HG03565 (cell line): ENCODE measurements around the gene SHANK1.
"Not testable (repeated sequence)": the region's sequence is repeated elsewhere in the genome, so short reads cannot be mapped to it uniquely, and the experiment has no call there.

ENCODE experiments used
- ATAC-seq: cut with Tn5 transposase; IDR thresholded peaks from one replicate; pipeline ENCODE4 v1.9.1; 2021; ENCODE audit warnings: mild to moderate bottlenecking, moderate library complexity; ENCODE audit not compliant: unreplicated experiment

Gene SHANK1

GRCh38 chr19:50719566-50719965 is at the start of gene SHANK1:
Gene SHANK1, minus strand, starts transcription at chr19:50719802. Its CDS starts 2,883 bp downstream, at chr19:50716919.
- ATAC-seq = no peak

GRCh38 chr19:50768277-50768676 is 48.7 kb upstream of the SHANK1 start:
- no peak for ATAC-seq

- not testable (repeated sequence) for ATAC-seq
Measured at GRCh38 chr19:50767263-50767662, 47.7 kb upstream of the SHANK1 start.

GRCh38 chr19:50766746-50767145 is 47.1 kb upstream of the SHANK1 start:
- not testable (repeated sequence) for ATAC-seq

GRCh38 chr19:50764409-50764808 is 44.8 kb upstream of the SHANK1 start:
- no peak for ATAC-seq

GRCh38 chr19:50763521-50763920 is 43.9 kb upstream of the SHANK1 start:
- not testable (repeated sequence) for ATAC-seq

GRCh38 chr19:50761501-50761900 is 41.9 kb upstream of the SHANK1 start:
- not testable (repeated sequence) for ATAC-seq

GRCh38 chr19:50759886-50760285 is 40.3 kb upstream of the SHANK1 start:
- no peak for ATAC-seq

- ATAC-seq = not testable (repeated sequence)
Measured at GRCh38 chr19:50759076-50759475, 39.5 kb upstream of the SHANK1 start.

- not testable (repeated sequence) for ATAC-seq
Measured at GRCh38 chr19:50757624-50758023, 38.0 kb upstream of the SHANK1 start.

- ATAC-seq = not testable (repeated sequence)
Measured at GRCh38 chr19:50756244-50756643, 36.6 kb upstream of the SHANK1 start.

GRCh38 chr19:50753879-50754278 is 34.3 kb upstream of the SHANK1 start:
- ATAC-seq = no peak

- ATAC-seq = no peak
Measured at GRCh38 chr19:50750010-50750409, 30.4 kb upstream of the SHANK1 start.

GRCh38 chr19:50749490-50749889 is 29.9 kb upstream of the SHANK1 start:
- ATAC-seq = no peak

- ATAC-seq = not testable (repeated sequence)
Measured at GRCh38 chr19:50747141-50747540, 27.5 kb upstream of the SHANK1 start.

GRCh38 chr19:50745221-50745620 is 25.6 kb upstream of the SHANK1 start:
- ATAC-seq = no peak

- ATAC-seq = no peak
Measured at GRCh38 chr19:50743537-50743936, 23.9 kb upstream of the SHANK1 start.

- no peak for ATAC-seq
Measured at GRCh38 chr19:50741179-50741933, 21.8 kb upstream of the SHANK1 start.

- no peak for ATAC-seq
Measured at GRCh38 chr19:50739914-50740426, 20.4 kb upstream of the SHANK1 start.

GRCh38 chr19:50739132-50739913 is 19.7 kb upstream of the SHANK1 start:
- no peak for ATAC-seq

- no peak for ATAC-seq
Measured at GRCh38 chr19:50736338-50736737, 16.7 kb upstream of the SHANK1 start.

- ATAC-seq = no peak
Measured at GRCh38 chr19:50735869-50736268, 16.3 kb upstream of the SHANK1 start.
